ENCODE data around the gene ATP13A3. TPM values are rescaled to one million over a fixed set of nuclear protein-coding genes. Genes with fewer than 3 reads are reported as not detected.

The ATP13A3 gene
- total and polyA plus RNA-seq, 10 of the 15 experiments (the other 5 are each of a cell fraction or from before 2014, with no cell fraction given), result 14.0 to 108 (median 69.5) TPM

DNA sequence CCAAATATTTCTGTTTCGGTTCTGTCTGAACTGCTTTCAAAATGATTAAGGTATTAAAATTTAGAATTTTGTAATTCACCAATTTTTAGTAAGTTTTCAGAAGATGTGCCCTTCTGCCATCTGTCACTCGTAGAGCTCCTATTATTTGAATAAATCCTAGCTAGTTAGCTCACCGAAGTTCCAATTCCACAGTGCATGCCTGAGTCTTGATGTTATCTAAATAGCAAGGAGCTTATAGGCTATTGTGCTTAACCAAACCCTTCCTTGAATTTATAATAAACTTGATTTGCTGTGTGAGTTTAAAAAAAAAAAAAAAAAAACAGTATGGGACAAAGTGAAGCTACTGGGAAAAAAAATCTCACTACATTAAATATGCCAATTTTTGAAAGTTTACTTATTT is 18.7 kb downstream of the ATP13A3 start:
- Histone ChIP-seq H2AFZ (ENCODE audit: control insufficient read depth, low read depth, low read length) (no peak overlapping the region), H3K36me3 (ENCODE audit: control insufficient read depth in 2 of 2, insufficient read depth in 2 of 2, low read length in 1 of 2) (peaks cover 0 to 7% of the 10 kb centered on the region in 2 experiments; a peak in 2 of 4 replicates), H3K4me2 (ENCODE audit: control insufficient read depth, insufficient read depth) (no peak overlapping the region), H3K9ac (ENCODE audit: control insufficient read depth, insufficient read depth, low read length) (no peak overlapping the region), H3K4me1 (ENCODE audit: control insufficient read depth, insufficient read depth, low read length) (peaks cover 10% of the 10 kb centered on the region), H3K27ac (ENCODE audit: control insufficient read depth, insufficient read depth) (no peak overlapping the region), H3K4me3 (no peak overlapping the region), H3K27me3 (replicated peaks in 1 of 2; ENCODE audit: control insufficient read depth in 2 of 2, insufficient read depth in 2 of 2, low read length in 1 of 2) (no peaks in the 10 kb centered on the region), H3K9me3 (replicated peaks; ENCODE audit: control insufficient read depth, insufficient read depth, low read length) (no peaks in the 10 kb centered on the region), H3K79me2 (ENCODE audit: control insufficient read depth, insufficient read depth, low read length) (peaks cover 77% of the 10 kb centered on the region), H4K20me1 (ENCODE audit: control insufficient read depth, insufficient read depth) (no peaks in the 10 kb centered on the region)
- FAIRE-seq (no peak), ATAC-seq (no peak), DNase-seq (ENCODE audit: low read depth, low spot score) (no peak)
- no TSS peak for BruUV-seq (replicated peaks)
- RAD21 ChIA-PET (ENCODE audit: unreplicated experiment), result interaction anchor here (0.7 to 1.4 kb wide), 4 partner anchors 16 to 199 kb away, joined by 3 to 5 read pairs (median 3); no protein-coding TSS in a partner anchor
- 73% methylated on average over 3 of the region's 3 CpGs for WGBS (ENCODE audit: insufficient coverage, insufficient replicate concordance, low lambda C conversion rate, missing lambda C conversion rate)
- CTCF ChIA-PET, result interaction anchor here (0.8 to 2.6 kb wide), 9 partner anchors 9 to 147 kb away, joined by 3 to 18 read pairs (median 5); no protein-coding TSS in a partner anchor
- TF ChIP-seq CUX1 (IDR thresholded peaks at IDR 0.05; ENCODE audit: insufficient replicate concordance, low read depth, low read length), result no peak
- no peak for TF ChIP-seq KAT2A (conservative IDR thresholded peaks at IDR 0.05; ENCODE audit: control insufficient read depth, low read depth, low read length)
- TF ChIP-seq, protein P1, sequence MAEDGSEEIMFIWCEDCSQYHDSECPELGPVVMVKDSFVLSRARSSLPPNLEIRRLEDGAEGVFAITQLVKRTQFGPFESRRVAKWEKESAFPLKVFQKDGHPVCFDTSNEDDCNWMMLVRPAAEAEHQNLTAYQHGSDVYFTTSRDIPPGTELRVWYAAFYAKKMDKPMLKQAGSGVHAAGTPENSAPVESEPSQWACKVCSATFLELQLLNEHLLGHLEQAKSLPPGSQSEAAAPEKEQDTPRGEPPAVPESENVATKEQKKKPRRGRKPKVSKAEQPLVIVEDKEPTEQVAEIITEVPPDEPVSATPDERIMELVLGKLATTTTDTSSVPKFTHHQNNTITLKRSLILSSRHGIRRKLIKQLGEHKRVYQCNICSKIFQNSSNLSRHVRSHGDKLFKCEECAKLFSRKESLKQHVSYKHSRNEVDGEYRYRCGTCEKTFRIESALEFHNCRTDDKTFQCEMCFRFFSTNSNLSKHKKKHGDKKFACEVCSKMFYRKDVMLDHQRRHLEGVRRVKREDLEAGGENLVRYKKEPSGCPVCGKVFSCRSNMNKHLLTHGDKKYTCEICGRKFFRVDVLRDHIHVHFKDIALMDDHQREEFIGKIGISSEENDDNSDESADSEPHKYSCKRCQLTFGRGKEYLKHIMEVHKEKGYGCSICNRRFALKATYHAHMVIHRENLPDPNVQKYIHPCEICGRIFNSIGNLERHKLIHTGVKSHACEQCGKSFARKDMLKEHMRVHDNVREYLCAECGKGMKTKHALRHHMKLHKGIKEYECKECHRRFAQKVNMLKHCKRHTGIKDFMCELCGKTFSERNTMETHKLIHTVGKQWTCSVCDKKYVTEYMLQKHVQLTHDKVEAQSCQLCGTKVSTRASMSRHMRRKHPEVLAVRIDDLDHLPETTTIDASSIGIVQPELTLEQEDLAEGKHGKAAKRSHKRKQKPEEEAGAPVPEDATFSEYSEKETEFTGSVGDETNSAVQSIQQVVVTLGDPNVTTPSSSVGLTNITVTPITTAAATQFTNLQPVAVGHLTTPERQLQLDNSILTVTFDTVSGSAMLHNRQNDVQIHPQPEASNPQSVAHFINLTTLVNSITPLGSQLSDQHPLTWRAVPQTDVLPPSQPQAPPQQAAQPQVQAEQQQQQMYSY (CRISPR knock-in tag; IDR thresholded peaks at IDR 0.05), result no peak
- TF ChIP-seq KDM1A (IDR thresholded peaks at IDR 0.05; ENCODE audit: borderline replicate concordance), result no peak
- no peak for TF ChIP-seq IRF5 (IDR thresholded peaks at IDR 0.05; ENCODE audit: borderline replicate concordance)
- intact Hi-C loops (cut with micrococcal nuclease; ENCODE audit: unreplicated experiment), result no loop called here
- POLR2A ChIA-PET, result interaction anchor here (0.6 to 2.1 kb wide), 4 partner anchors 16 to 670 kb away, joined by 3 to 8 read pairs (median 4); no protein-coding TSS in a partner anchor
- SMC1A ChIA-PET (ENCODE audit: uncharacterized antibody, unreplicated experiment), result interaction anchor here (0.7 to 1.9 kb wide), 6 partner anchors 9 to 107 kb away, joined by 3 to 9 read pairs (median 5); no protein-coding TSS in a partner anchor
- in situ Hi-C loops (cut with MboI), result no loop called here
